ENCODE measurements around the gene CTDSPL.
A peak's percentile ranks its signal among the peaks of the same experiment; 100 is the strongest.

CTDSPL gene

GRCh38 chr3:37935756-37936666 lies 74.3 kb downstream of the CTDSPL start:
- H3K4me3 ChIP-seq (replicated peaks; ENCODE audit: low read depth, low read length): no peak overlapping the region
- peak; percentile 88 for DNase-seq (ENCODE audit: extremely low read depth, low read depth)
- no peak for TF ChIP-seq CTCF (IDR thresholded peaks at IDR 0.05; ENCODE audit: low read depth, low read length, missing control alignments)

GRCh38 chr3:37937156-37937555 lies 75.5 kb downstream of the CTDSPL start:
- H3K4me3 ChIP-seq (replicated peaks; ENCODE audit: low read depth, low read length): no peak overlapping the region
- no peak for DNase-seq (ENCODE audit: extremely low read depth, low read depth)
- TF ChIP-seq CTCF (IDR thresholded peaks at IDR 0.05; ENCODE audit: low read depth, low read length, missing control alignments): no peak

- no peak for DNase-seq (ENCODE audit: extremely low read depth, low read depth)
- H3K4me3 ChIP-seq (replicated peaks; ENCODE audit: low read depth, low read length): no peak overlapping the region
- no peak for TF ChIP-seq CTCF (IDR thresholded peaks at IDR 0.05; ENCODE audit: low read depth, low read length, missing control alignments)
Observed at GRCh38 chr3:37938011-37938410, 76.3 kb downstream of the CTDSPL start.

DNA sequence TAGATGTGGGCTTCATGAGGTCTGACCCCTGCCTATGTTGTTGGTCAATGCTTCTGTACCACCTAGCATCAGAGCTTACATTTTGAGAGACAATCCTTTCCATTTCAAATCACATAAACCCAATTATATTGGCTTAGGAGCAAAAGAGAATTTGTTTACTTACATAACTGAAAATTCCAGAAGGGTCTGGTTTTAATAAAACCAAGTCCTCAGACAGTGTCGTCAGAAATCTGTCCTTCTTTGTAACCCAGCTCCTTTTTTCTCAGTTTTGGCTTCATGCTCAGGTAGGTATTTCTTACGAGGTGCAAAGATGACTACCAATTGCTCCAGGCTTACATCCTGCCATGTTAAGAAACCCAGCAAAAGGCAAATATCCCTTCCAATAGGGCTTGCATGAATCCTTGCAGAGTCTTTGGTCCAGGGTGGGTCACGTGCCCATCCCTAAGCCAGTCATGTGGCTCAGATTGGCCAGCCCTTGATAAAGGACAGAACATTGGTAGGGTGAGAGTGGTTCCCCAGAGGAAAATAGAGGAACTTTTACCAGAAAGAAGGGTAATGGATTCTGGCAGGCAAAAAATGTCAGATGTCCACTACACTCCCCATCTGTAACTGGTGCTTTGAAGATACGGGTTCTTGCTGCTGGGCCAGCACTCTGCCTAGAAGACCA lies 78.7 kb downstream of the CTDSPL start:
- no peak for DNase-seq (ENCODE audit: extremely low read depth, low read depth)
- TF ChIP-seq CTCF (IDR thresholded peaks at IDR 0.05; ENCODE audit: low read depth, low read length, missing control alignments): no peak
- H3K4me3 ChIP-seq (replicated peaks; ENCODE audit: low read depth, low read length): no peak overlapping the region

DNA sequence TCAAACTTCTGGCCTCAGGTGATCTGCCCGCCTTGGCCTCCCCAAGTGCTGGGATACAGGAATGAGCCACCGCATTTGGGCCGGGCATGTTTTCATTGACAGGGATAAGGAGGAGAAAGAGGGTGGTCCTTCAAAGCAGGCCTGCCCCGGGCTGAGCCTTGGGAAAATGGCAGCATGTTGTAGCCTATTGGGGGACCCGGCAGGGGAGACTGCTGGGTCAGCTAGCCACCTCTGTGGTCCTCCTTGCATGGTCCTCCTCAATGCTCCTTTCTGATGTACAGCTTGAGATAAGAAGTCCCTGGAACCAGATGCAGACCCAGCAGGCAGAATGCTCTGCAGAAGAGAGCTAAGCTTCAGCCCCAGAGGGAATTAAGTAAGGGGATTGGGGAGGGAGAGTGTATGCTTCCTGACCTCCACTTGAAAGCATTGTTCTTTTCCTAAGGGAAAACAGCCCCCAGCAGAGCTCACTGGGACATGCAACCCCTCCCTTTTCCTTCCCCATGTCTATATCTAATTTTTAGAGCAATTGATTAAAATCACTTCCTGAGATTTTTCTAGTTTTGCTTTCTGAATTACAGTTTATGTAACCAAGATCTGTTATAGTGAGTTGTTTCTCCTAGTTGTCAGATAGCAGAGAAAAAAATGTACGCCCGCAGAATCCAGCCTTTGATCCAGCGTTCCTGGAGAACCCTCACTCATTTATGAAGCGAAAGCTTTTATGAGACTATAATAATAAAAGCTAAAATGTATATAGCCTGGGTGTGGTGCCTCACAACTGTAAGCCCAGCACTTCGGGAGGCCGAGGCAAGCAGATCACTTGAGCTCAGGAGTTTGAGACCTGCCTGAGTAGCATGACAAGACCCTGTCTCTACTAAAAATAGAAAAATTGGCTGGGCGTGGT lies 80.2 kb downstream of the CTDSPL start:
- no peak for DNase-seq (ENCODE audit: extremely low read depth, low read depth)
- TF ChIP-seq CTCF (IDR thresholded peaks at IDR 0.05; ENCODE audit: low read depth, low read length, missing control alignments): no peak
- no peak overlapping the region for H3K4me3 ChIP-seq (replicated peaks; ENCODE audit: low read depth, low read length)

DNA sequence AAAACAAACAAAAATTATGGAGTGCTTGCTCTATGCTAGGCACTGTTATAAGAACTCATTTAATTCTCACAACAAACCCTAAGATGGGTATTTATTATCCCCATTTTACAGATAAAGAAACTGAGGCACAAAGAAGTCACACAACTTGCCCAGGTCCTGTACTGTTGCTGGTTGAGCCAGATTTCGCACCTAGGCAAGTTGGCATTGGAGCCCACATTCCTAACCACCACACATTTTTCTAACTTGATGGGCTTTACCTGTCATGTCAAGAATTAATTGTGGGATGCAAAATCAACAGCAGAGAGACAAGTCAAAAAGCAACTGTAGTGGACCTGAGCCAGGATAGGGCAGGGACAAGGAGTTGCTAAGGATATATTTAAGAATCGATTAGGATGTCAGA lies 81.0 kb downstream of the CTDSPL start:
- no peak for DNase-seq (ENCODE audit: extremely low read depth, low read depth)
- no peak for TF ChIP-seq CTCF (IDR thresholded peaks at IDR 0.05; ENCODE audit: low read depth, low read length, missing control alignments)

More for the DNA sequence above, 81.0 kb downstream of the CTDSPL start:
- no peak overlapping the region for H3K4me3 ChIP-seq (replicated peaks; ENCODE audit: low read depth, low read length)

Data from HFF-Myc (cell line).